HepG2 (cell line): ENCODE measurements around the gene ANKRD53.

Source experiments
- ATF2 ChIP-seq: sonication (generic); formaldehyde crosslinking; IDR thresholded peaks from 2 replicates; pipeline ENCODE4 v1.4.0; 2020; ENCODE audit warnings: missing genetic modification reagents
- ATF6 ChIP-seq: sonication (generic); formaldehyde crosslinking; conservative IDR thresholded peaks from 2 replicates; pipeline ENCODE4 v1.4.0; 2020; ENCODE audit warnings: missing genetic modification reagents
- CBX5 ChIP-seq: sonication (generic); formaldehyde crosslinking; IDR thresholded peaks from 2 replicates; pipeline ENCODE4 v1.4.0; 2020; ENCODE audit warnings: missing genetic modification reagents, borderline replicate concordance
- JUNB ChIP-seq: sonication (generic); formaldehyde crosslinking; IDR thresholded peaks from 2 replicates; pipeline ENCODE4 v1.8.0; 2022; ENCODE audit warnings: missing genetic modification reagents, mild to moderate bottlenecking, borderline replicate concordance
- MAX ChIP-seq: IDR thresholded peaks from 2 replicates; pipeline ENCODE4 v1.6.1; 2012; ENCODE audit warnings: inconsistent platforms
- ZNF274 ChIP-seq: sonication (generic); formaldehyde crosslinking; IDR thresholded peaks from 2 replicates; pipeline ENCODE4 v1.5.1; 2020; ENCODE audit warnings: mild to moderate bottlenecking, missing genetic modification reagents
- ZNF558 ChIP-seq: sonication (generic); formaldehyde crosslinking; IDR thresholded peaks from 2 replicates; pipeline ENCODE4 v1.9.0; 2022; ENCODE audit warnings: mild to moderate bottlenecking, missing genetic modification reagents, borderline replicate concordance
- ZNF768 ChIP-seq: sonication (generic); formaldehyde crosslinking; IDR thresholded peaks from 2 replicates; pipeline ENCODE4 v1.4.0; 2020; ENCODE audit warnings: missing genetic modification reagents
- ZSCAN30 ChIP-seq: sonication (generic); formaldehyde crosslinking; IDR thresholded peaks from 2 replicates; pipeline ENCODE4 v1.5.0; 2020; ENCODE audit warnings: mild to moderate bottlenecking, missing genetic modification reagents
- TF ChIP-seq, protein P1 (sequence below): IDR thresholded peaks from 2 replicates; pipeline ENCODE4 v1.6.1; 2016; ENCODE audit warnings: control low read depth

DNA sequence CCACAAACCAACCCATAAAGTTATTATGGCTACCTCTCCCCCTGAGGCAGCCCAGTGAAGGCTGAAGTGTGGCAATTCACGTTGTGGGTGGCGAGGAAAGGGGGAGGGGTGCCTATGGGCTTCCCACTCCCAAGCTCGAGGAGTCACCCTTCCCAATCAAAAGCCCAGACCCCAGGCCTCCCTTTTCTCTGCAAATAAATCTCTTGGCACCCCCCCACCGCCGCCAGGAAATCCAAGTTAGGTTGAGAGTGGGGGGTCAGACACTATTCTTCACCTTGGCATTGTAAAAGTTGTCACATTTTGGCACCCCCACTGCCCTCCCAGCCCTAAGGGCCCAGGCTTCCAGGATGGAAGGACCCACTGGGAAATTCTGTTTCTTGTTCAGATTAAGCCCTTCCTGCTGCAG, 6.9 kb downstream of the ANKRD53 start:
- TF ChIP-seq MAX (no peak), CBX5 (CRISPR knock-in tag) (no peak), JUNB (CRISPR knock-in tag) (no peak), ATF6 (CRISPR knock-in tag) (no peak), ZNF274 (CRISPR knock-in tag) (no peak), ZNF558 (CRISPR knock-in tag) (no peak), ZNF768 (CRISPR knock-in tag) (no peak), ZSCAN30 (CRISPR knock-in tag) (no peak), ATF2 (CRISPR knock-in tag) (no peak)
- TF ChIP-seq, protein P1, sequence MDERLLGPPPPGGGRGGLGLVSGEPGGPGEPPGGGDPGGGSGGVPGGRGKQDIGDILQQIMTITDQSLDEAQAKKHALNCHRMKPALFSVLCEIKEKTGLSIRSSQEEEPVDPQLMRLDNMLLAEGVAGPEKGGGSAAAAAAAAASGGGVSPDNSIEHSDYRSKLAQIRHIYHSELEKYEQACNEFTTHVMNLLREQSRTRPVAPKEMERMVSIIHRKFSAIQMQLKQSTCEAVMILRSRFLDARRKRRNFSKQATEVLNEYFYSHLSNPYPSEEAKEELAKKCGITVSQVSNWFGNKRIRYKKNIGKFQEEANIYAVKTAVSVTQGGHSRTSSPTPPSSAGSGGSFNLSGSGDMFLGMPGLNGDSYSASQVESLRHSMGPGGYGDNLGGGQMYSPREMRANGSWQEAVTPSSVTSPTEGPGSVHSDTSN (CRISPR knock-in tag), result no peak
